Measurements from ENCODE around the gene TMEM184A.

TMEM184A gene

GRCh38 chr7:1539181-1539881 lies 16.7 kb downstream of the TMEM184A start:
- DNase-seq (ENCODE audit: low spot score), result no peak

DNA sequence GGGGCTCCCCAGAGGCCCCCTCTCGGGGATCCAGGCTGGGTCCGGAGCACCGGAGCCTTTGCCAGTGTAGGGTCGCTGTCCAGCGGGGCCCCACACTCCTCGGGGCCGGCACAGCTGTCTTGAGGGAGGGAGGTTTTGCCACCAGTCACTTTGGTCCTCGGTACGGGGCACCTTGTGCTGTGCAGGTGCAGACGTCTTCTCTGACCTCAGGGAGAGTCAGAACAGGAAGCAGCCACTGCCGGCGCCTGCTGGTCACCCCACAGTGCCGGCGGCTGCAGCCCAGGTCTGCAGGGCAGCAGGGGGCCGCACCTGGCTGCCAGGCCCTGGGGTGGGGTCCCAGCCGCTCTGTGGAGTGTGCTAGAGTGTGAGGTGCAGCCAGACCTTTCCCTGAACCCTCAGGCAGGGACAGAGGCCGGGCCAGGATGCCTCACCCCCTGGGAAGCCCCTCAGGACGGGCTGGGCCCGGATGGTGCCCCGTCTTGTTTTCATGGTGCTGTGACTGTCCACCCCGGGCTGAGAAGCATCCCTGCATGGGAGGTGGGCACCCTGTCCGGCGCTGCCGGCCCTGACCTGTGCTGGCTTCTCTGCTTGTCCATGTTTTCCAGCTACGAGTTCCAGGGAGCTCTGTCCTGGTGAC lies 17.3 kb downstream of the TMEM184A start:
- DNase-seq (ENCODE audit: low spot score), result no peak

DNA sequence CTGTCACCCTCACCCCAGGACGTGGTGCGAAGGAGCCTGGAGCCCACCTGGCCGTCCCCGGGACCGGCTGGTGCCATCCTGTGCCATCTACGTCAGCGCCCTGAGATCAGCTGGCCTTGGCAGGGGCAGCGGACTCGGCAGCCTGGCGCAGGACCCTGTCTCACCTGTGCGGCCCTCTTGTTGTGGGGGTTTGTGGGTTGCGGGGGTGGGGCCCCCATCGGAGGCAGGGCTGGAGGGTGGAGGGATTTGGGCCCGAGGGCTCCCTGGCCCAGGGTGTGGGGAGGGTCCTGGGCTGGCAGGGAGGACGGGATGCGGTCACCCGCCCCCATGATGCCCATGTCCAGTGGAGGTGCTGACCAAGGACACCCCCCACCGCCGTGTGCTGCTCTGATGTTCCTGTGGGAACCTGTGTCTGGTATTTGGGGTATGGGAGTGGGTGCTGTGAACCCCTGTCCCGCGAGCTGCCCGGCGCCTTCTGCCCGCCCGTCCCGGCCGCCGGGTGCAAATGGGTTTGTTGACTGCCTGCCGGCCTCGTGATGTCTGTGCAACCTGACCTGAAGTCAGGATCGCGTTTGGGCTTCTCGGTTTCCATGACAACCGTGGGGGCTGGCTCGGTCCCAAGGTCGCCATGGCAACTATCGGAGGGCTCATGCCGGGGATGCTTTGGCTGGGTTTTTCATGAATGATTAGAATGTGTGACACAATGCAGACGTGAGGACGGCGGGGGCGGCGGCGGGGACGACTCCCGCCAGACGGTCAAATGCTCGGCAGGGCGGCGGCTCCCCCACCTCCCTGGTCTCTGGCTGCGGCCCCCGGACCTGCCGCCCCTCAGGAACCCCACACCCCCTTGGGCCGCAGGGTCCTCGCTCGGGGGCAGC lies 18.2 kb downstream of the TMEM184A start:
- peak; percentile 64 for DNase-seq (ENCODE audit: low spot score)

- peak; percentile 52 for DNase-seq (ENCODE audit: low spot score)
Observed at GRCh38 chr7:1536743-1537534, 19.1 kb downstream of the TMEM184A start.

DNA sequence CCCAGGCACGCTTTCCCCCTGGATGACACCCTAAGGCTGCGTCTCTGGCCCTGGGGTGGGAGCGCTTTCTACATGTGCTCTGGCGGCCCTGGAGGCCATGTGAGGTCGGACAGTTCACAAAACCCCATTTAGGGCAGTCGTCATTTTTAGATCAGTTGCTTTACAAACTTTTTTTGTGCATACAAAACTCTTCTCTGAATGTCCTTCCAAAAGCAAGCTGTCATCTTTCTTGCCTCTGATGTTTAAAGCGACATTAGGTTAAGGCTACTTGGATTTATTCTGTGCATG lies 19.6 kb downstream of the TMEM184A start:
- DNase-seq (ENCODE audit: low spot score), result no peak

GRCh38 chr7:1535701-1536454 lies 20.1 kb downstream of the TMEM184A start:
- DNase-seq (ENCODE audit: low spot score), result no peak

- no peak for DNase-seq (ENCODE audit: low spot score)
Observed at GRCh38 chr7:1535100-1535458, 20.9 kb downstream of the TMEM184A start.

DNA sequence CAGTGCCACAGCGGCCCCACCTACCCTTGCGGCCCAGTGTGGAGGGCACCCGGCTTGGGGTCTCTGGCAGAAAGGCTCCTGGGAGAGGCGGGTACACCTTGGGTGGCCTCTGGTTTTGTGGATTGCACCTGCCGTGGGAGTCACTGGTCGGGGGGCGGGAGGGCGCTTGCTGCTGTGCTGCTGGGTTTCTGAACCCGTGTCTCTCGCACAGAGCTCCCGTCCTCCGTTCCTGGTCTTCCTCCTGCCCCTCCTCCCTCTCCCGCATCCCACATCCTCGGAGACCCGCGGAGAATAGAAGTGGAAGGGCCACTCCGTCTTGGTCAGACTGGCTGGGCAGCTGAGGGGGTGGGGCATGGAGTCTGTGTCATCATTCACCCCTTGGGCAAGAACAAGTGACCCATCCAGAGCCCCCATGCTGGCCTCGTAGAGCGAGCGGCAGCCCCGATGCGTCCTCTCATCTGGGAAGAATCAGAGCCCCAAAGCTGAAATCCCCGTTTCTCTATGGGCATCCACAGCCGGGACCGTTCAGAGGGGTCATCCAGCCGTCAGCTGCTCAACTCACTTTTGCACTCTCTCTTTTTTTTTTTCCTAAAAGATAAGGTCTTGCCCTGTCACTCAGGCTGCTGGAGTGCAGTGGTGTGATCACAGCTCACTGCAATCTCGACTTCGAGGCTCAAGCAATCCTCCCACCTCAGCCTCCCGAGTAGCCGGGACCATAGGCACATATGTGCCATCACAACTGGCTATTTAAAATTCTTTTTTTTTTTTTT lies 21.5 kb downstream of the TMEM184A start:
- DNase-seq (ENCODE audit: low spot score), result no peak

GRCh38 chr7:1533547-1534329 lies 22.3 kb downstream of the TMEM184A start:
- DNase-seq (ENCODE audit: low spot score), result no peak

DNA sequence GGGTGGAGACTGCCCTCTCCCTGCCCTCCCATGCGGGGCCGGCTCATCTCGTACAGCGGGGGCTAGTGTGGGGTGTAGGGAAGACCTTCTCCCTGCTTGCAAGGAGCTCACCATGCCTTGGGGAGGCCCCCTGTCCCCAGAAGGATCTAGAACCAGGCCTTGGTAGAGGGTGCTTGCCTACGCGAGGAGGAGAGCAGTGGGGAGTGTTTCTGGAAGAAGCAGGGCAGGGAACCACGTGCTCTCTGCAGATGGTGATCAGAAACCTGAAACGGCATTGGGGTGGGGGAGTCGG lies 22.8 kb downstream of the TMEM184A start:
- no peak for DNase-seq (ENCODE audit: low spot score)

- DNase-seq (ENCODE audit: low spot score), result no peak
Observed at GRCh38 chr7:1532456-1533254, 23.4 kb downstream of the TMEM184A start.

- no peak for DNase-seq (ENCODE audit: low spot score)
Observed at GRCh38 chr7:1531979-1532455, 24.0 kb downstream of the TMEM184A start.

GRCh38 chr7:1531263-1531978 lies 24.6 kb downstream of the TMEM184A start:
- DNase-seq (ENCODE audit: low spot score), result no peak

- no peak for DNase-seq (ENCODE audit: low spot score)
Observed at GRCh38 chr7:1530946-1531262, 25.1 kb downstream of the TMEM184A start.

DNA sequence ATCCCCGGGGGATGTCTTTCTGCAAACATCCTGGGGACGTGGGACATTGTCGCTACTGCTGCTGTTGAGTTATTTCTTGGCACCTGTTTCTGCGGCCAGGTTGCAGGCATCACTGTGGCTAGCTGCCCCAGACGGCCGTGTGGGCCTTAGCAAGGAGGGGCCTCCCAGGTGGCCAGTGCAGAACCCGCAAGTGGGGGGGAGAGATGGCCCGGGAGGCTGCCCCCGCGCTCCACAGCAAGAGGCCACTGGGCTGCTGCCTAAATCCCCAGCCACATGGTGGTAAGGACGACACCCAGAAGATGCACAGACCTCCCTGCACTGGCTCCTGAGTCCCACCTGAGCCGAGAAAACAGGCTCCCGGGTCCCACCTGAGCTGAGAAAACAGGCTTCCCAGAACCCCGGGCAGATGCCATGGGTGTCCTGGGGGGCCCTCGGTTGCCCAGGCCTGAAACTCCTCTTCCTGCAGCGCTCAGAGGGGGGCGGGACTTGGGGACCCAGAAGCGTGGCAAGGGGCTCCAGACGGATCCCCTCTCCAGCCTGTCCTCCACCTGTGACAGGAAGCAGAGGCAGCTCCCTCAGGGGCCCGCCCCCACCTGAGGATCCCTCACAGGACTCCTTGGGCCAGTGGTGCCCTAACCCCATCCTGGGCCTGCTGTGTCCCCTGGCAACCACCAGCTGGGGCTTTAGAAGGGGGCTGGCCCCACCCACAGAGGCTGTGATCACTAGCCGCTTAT lies 26.5 kb downstream of the TMEM184A start:
- no peak for DNase-seq (ENCODE audit: low spot score)

DNA sequence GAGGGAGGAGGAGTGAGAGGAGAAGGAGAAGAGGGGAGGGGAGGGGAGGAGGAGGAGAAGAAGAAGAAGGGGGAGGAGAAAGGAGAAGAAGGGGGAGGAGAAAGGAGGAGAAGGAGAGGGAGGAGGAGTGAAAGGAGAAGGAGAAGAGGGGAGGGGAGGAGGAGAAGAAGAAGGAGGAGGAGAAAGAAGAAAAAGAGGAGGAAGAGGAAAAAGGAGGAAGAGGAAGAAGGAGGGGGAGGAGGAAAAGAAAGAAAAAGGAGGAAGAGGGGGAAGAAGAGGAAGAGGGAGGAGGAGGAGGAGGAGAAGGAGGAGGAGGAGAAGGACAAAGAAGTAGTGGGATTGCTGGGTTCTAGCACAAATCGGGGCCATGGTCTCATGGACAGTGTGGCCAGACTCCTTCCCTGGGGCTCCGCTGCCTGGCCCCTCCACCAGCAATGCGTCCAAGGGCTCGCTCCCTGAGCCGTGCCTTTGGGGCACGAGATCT lies 29.7 kb downstream of the TMEM184A start:
- no peak for DNase-seq (ENCODE audit: low spot score)

- DNase-seq (ENCODE audit: low spot score), result no peak
Observed at GRCh38 chr7:1525409-1525808, 30.6 kb downstream of the TMEM184A start.

- no peak for DNase-seq (ENCODE audit: low spot score)
Observed at GRCh38 chr7:1523844-1524243, 32.2 kb downstream of the TMEM184A start.

All from putamen (tissue), 1 donor.